GM12878 (cell line): ENCODE results near the gene GALNT9. TPM values are rescaled to one million over a fixed set of nuclear protein-coding genes. Genes with fewer than 3 reads are reported as not detected.

ENCODE experiments used
- ATAC-seq: fragments of 200-7000 bp; cut with Tn5 transposase; 3 replicates; pipeline ENCODE4 v1.9.1; 2020; ENCODE audit warnings: mild to moderate bottlenecking, moderate library complexity
- BruUV-seq: library from RNA; stranded (reverse); fragments of 400-500 nt; replicated peaks from 2 replicates; lab custom pipeline; 2021; lab: Mats Ljungman, UMichigan
- CTCF ChIA-PET: fragments of 300-600 bp; sonication (Branson Sonifier 250); formaldehyde crosslinking; extraction: SDS; loops from one replicate; lab custom pipeline; 2021; ENCODE audit warnings: inconsistent platforms; lab: Yijun Ruan, JAX
- POLR2A ChIA-PET: fragments of 350-600 bp; formaldehyde crosslinking; extraction: SDS; loops from one replicate; lab custom pipeline; 2021; ENCODE audit warnings: inconsistent platforms; lab: Charles Lee
- RAD21 ChIA-PET: fragments of 300-600 bp; sonication (Branson Sonifier 250); formaldehyde crosslinking; loops from one replicate; lab custom pipeline; 2023; ENCODE audit warnings: antibody characterized with exemption; ENCODE audit not compliant: unreplicated experiment; lab: Charles Lee
- SMC1A ChIA-PET: fragments of 300-600 bp; sonication (Branson Sonifier 250); formaldehyde crosslinking; loops from one replicate; lab custom pipeline; 2023; ENCODE audit not compliant: unreplicated experiment, uncharacterized antibody; lab: Charles Lee
- DNase-seq: peaks from one replicate; pipeline ENCODE4 v3.0.0-alpha.2; 2011; ENCODE audit warnings: low read depth, low spot score
- FAIRE-seq: peaks from 3 replicates; lab custom pipeline; 2011; peaks lifted over from hg19 to GRCh38; lab: Jason Lieb, UNC
- H2AFZ ChIP-seq: 2 replicates; pipeline ENCODE4 v1.6.0; 2011; ENCODE audit warnings: low read depth, low read length, control low read depth; ENCODE audit not compliant: control insufficient read depth
- H3K27ac ChIP-seq: 2 replicates; pipeline ENCODE4 v1.5.1; 2011; ENCODE audit warnings: control low read depth; ENCODE audit not compliant: control insufficient read depth, insufficient read depth
- H3K27me3 ChIP-seq, 2 experiments: replicated peaks in 1 of 2; 2 replicates each; pipeline versions ENCODE4 v1.6.0 to v1.6.1; 2011; ENCODE audit warnings: low read length in 1 of 2; ENCODE audit not compliant: control insufficient read depth in 2 of 2, insufficient read depth in 2 of 2
- H3K36me3 ChIP-seq, 2 experiments: 2 replicates each; pipeline ENCODE4 v1.5.1; 2011; ENCODE audit warnings: low read length in 1 of 2; ENCODE audit not compliant: control insufficient read depth in 2 of 2, insufficient read depth in 2 of 2
- H3K4me1 ChIP-seq: 2 replicates; pipeline ENCODE4 v1.6.1; 2011; ENCODE audit warnings: mild to moderate bottlenecking, low read length, moderate library complexity, mixed read lengths; ENCODE audit not compliant: control insufficient read depth, insufficient read depth
- H3K4me2 ChIP-seq: 2 replicates; pipeline ENCODE4 v1.6.0; 2011; ENCODE audit warnings: control low read depth; ENCODE audit not compliant: control insufficient read depth, insufficient read depth
- H3K4me3 ChIP-seq: fragments of 200-600 bp; sonication (generic); 2 replicates; pipeline ENCODE4 v1.5.1; 2016
- H3K79me2 ChIP-seq: 2 replicates; pipeline ENCODE4 v1.6.0; 2011; ENCODE audit warnings: low read length; ENCODE audit not compliant: control insufficient read depth, insufficient read depth
- H3K9ac ChIP-seq: 2 replicates; pipeline ENCODE4 v1.8.0; 2011; ENCODE audit warnings: low read length, control low read depth, mixed read lengths; ENCODE audit not compliant: control insufficient read depth, insufficient read depth
- H3K9me3 ChIP-seq: replicated peaks from 3 replicates; pipeline ENCODE4 v1.5.1; 2011; ENCODE audit warnings: mild to moderate bottlenecking, low read length; ENCODE audit not compliant: control insufficient read depth, insufficient read depth
- H4K20me1 ChIP-seq: 2 replicates; pipeline ENCODE4 v1.6.0; 2011; ENCODE audit not compliant: control insufficient read depth, insufficient read depth
- CHD4 ChIP-seq: fragments of 200-600 bp; sonication (generic); IDR thresholded peaks from 2 replicates; pipeline ENCODE4 v1.6.1; 2016; ENCODE audit warnings: mild to moderate bottlenecking
- EZH2 ChIP-seq: IDR thresholded peaks from 2 replicates; pipeline ENCODE4 v1.6.1; 2012; ENCODE audit warnings: low read depth, mild to moderate bottlenecking, control low read depth, inconsistent platforms, low read length, borderline replicate concordance; ENCODE audit not compliant: control insufficient read depth
- KLF5 ChIP-seq: fragments of 450-650 bp; IDR thresholded peaks from 2 replicates; pipeline ENCODE4 v1.6.1; 2014; ENCODE audit warnings: mild to moderate bottlenecking; ENCODE audit not compliant: partially characterized antibody
- NFYB ChIP-seq: IDR thresholded peaks from 2 replicates; pipeline ENCODE4 v1.6.1; 2011; ENCODE audit warnings: low read depth, mild to moderate bottlenecking, low read length, improper control_type of control experiment, moderate library complexity; ENCODE audit not compliant: insufficient read depth
- RAD21 ChIP-seq: IDR thresholded peaks from 2 replicates; pipeline ENCODE4 v1.6.1; 2011; ENCODE audit warnings: mild to moderate bottlenecking, low read depth, low read length, moderate library complexity; ENCODE audit not compliant: insufficient read depth
- RBBP5 ChIP-seq: fragments of 200-600 bp; sonication (generic); conservative IDR thresholded peaks from 2 replicates; pipeline ENCODE4 v1.6.1; 2016
- SMAD5 ChIP-seq: IDR thresholded peaks from 2 replicates; pipeline ENCODE4 v1.6.1; 2016; ENCODE audit warnings: antibody characterized with exemption, low read depth
- SPI1 ChIP-seq: IDR thresholded peaks from 2 replicates; pipeline ENCODE4 v1.6.1; 2011; ENCODE audit warnings: low read depth, mild to moderate bottlenecking, low read length, moderate library complexity, borderline replicate concordance; ENCODE audit not compliant: insufficient read depth
- WGBS: methylation state at CpG from one replicate; pipeline ENCODE4 v1.1.6; 2016; ENCODE audit warnings: low lambda C conversion rate; ENCODE audit not compliant: insufficient replicate concordance, insufficient coverage; ENCODE audit errors: missing lambda C conversion rate; 5-methylcytosine and 5-hydroxymethylcytosine counted together
- in situ Hi-C: fragments of 300-500 bp; cut with MboI; formaldehyde crosslinking; loops from 9 replicates; pipeline ENCODE4 v1.14.3; 2018; ENCODE audit warnings: mixed read lengths
- intact Hi-C: fragments of 100-400 bp; cut with micrococcal nuclease; formaldehyde crosslinking; loops from one replicate; pipeline ENCODE4 v1.14.2; 2022; ENCODE audit not compliant: unreplicated experiment
- polyA plus RNA-seq, 11 experiments: library from polyadenylated mRNA; depleted of rRNA in 4 of 11; unstranded in 6 of 11; stranded (reverse) in 5 of 11; fragments of >200 nt; fragmentation: Nextera tagmentation in 4 of 11; fragmentation: Illumina TruSeq in 1 of 11; extraction: Ambion mirVana in 4 of 11; extraction: Trizol in 1 of 11; gene quantifications; 1 replicate in 1 of 11; 2 replicates in 10 of 11; pipeline versions ENCODE4 v1.2.1 to v1.2.3, GENCODE V29; 2011 to 2016; ENCODE audit warnings: inconsistent platforms in 2 of 11, missing spikeins in 2 of 11, low read depth in 1 of 11
- total RNA-seq, 4 experiments: library from RNA; depleted of rRNA in 3 of 4; stranded (reverse); fragments of >200 nt in 3 of 4; fragmentation: Illumina TruSeq in 1 of 4; extraction: Trizol in 1 of 4; gene quantifications; 2 replicates each; pipeline versions ENCODE4 v1.2.1 to v1.2.3, GENCODE V29; 2013 to 2021
- TF ChIP-seq, protein P1 (sequence below): IDR thresholded peaks from 2 replicates; pipeline ENCODE4 v1.6.1; 2012; ENCODE audit warnings: low read depth, low read length, improper control_type of control experiment
- TF ChIP-seq, protein P2 (sequence below): fragments of 450-650 bp; formaldehyde crosslinking; IDR thresholded peaks from 2 replicates; pipeline ENCODE4 v1.4.0; 2022; ENCODE audit warnings: mild to moderate bottlenecking, moderate library complexity

GALNT9 gene
- total and polyA plus RNA-seq, 10 of the 15 experiments (the other 5 are each of a cell fraction or from before 2014, with no cell fraction given), result 0.04 TPM; not detected in 9

DNA sequence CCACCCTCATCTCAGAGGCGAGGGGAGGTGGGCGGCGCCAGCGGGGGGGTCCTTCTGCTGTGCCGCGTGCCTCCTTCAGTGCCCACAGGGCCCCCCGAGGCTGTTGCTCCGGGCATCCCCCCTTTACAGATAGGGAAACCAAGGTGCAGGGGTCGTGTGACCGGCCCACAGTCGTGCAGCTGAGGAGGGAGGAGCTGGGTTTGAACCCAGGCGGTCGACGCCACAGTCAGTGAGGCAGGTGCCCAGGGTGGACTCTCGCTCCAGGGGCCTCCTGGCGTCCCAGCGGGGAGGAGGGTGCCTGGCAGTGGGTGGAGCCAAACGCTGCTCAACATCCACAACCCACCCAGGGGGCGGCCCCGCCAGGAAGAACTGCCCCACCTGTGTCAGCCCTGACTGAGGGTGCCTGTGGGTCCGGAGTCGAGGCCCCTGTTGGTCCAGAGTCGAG, 8.6 kb downstream of the GALNT9 start (continued):
- TF ChIP-seq KLF5 (no peak), RAD21 (no peak), SMAD5 (no peak), CHD4 (no peak)

DNA sequence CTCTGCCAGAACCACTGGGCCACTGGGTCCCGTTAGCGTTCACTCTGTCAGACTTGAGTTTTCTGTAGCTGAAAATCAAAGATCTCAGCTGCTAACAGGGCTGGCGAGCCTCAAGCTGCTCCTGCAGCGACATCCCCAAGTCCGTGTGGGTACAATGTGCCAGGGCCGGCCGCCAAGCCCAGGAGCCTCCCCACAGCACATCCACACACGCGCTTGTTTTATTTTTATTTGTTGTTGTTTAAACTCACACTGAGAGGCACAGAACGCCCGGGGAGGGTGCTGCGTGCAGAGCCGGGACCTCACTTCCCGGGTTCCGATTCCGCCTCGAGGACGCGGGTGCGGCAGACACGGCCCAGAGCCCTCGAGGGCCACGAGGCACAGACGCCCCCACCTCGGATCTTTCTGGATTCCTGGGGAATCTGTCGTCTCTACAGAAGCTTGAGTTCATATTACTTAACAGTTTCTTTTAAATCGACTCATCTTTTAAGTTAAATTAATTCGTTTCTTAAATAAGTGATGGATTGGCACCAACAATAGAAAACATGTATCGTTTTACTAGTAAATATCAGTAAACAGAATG, 9.3 kb downstream of the GALNT9 start:
- H3K27ac ChIP-seq, result no peak overlapping the region
- H3K9ac ChIP-seq, result no peak overlapping the region
- no peaks in the 10 kb centered on the region for H3K36me3 ChIP-seq
- intact Hi-C loops, result no loop called here
- H3K4me3 ChIP-seq, result no peak overlapping the region
- POLR2A ChIA-PET, result no interaction called here
- SMC1A ChIA-PET, result no interaction called here
- no peak for TF ChIP-seq SPI1
- TF ChIP-seq RBBP5, result no peak
- TF ChIP-seq EZH2, result no peak
- no peak for TF ChIP-seq NFYB
- TF ChIP-seq, protein P1, sequence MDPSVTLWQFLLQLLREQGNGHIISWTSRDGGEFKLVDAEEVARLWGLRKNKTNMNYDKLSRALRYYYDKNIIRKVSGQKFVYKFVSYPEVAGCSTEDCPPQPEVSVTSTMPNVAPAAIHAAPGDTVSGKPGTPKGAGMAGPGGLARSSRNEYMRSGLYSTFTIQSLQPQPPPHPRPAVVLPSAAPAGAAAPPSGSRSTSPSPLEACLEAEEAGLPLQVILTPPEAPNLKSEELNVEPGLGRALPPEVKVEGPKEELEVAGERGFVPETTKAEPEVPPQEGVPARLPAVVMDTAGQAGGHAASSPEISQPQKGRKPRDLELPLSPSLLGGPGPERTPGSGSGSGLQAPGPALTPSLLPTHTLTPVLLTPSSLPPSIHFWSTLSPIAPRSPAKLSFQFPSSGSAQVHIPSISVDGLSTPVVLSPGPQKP, result no peak
- TF ChIP-seq, protein P2, sequence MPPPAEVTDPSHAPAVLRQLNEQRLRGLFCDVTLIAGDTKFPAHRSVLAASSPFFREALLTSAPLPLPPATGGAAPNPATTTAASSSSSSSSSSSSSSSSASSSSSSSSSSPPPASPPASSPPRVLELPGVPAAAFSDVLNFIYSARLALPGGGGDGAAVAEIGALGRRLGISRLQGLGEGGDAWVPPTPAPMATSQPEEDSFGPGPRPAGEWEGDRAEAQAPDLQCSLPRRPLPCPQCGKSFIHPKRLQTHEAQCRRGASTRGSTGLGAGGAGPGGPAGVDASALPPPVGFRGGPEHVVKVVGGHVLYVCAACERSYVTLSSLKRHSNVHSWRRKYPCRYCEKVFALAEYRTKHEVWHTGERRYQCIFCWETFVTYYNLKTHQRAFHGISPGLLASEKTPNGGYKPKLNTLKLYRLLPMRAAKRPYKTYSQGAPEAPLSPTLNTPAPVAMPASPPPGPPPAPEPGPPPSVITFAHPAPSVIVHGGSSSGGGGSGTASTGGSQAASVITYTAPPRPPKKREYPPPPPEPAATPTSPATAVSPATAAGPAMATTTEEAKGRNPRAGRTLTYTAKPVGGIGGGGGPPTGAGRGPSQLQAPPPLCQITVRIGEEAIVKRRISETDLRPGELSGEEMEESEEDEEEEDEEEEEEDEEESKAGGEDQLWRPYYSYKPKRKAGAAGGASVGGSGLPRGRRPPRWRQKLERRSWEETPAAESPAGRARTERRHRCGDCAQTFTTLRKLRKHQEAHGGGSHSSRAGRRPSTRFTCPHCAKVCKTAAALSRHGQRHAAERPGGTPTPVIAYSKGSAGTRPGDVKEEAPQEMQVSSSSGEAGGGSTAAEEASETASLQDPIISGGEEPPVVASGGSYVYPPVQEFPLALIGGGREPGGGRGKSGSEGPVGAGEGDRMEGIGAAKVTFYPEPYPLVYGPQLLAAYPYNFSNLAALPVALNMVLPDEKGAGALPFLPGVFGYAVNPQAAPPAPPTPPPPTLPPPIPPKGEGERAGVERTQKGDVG (CRISPR knock-in tag), result no peak
- no peak overlapping the region for H2AFZ ChIP-seq
- BruUV-seq, result no TSS peak
- 65% methylated on average over 29 of the region's 29 CpGs for WGBS
- ATAC-seq (no peak), FAIRE-seq (no peak), DNase-seq (no peak)
- no peaks in the 10 kb centered on the region for H3K79me2 ChIP-seq
- H3K4me1 ChIP-seq, result no peaks in the 10 kb centered on the region
- CTCF ChIA-PET, result no interaction called here
- no peaks in the 10 kb centered on the region for H3K27me3 ChIP-seq
- no peaks in the 10 kb centered on the region; the same call in 2 of the 3 replicates for H3K9me3 ChIP-seq
- H3K4me2 ChIP-seq, result no peak overlapping the region
- no peaks in the 10 kb centered on the region for H4K20me1 ChIP-seq
- RAD21 ChIA-PET, result no interaction called here
- in situ Hi-C loops, result no loop called here
